ENCODE measurements around the gene KLK3. TPM values are rescaled to one million over a fixed set of nuclear protein-coding genes. Genes with fewer than 3 reads are reported as not detected.

Gene KLK3
- total RNA-seq, 1 experiment from 2014 or later, result not detected

DNA sequence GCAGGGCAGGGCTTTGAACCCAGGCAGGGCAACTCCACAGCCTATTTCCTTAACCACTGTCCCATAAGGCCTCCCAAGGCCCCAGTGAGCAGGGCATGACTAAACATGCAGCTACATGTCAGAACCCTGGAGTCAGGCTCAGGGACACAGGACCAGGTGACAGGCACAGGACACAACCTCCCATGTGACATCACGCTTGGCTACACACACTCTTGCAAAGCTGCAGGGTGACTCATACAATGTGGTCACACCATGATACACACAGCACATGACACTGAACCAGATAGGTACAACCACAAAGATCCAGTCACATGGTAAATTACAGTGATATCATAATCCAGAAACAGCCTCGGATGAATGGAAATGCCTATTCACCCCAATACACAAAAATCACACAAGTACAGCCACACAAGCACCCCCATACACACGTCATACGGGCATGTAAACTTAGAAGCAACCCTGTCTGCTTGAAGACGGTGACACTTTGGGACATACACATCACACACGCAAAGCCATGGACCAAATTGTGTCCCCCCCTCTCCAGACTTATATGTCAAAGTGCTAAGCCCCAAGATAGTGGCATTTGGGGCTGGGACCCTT lies 42.0 kb downstream of the KLK3 start:
- ChIA-PET CTCF (no interaction called here), POLR2A (ENCODE audit: unreplicated experiment) (interaction anchor here (0.6 kb wide), 1 partner anchor 376 kb away, joined by 3 read pairs; no protein-coding TSS in a partner anchor)
- Histone ChIP-seq H3F3A (ENCODE audit: low read length, unreplicated experiment) (no peaks in the 10 kb centered on the region), H3K27me3 (ENCODE audit: low read length) (no peaks in the 10 kb centered on the region), H3K9ac (ENCODE audit: low read length) (no peak overlapping the region), H2AFZ (ENCODE audit: low read length) (no peak overlapping the region), H3K9me3 (ENCODE audit: low read length) (no peaks in the 10 kb centered on the region), H3K79me2 (ENCODE audit: low read length) (no peaks in the 10 kb centered on the region), H3K4me2 (ENCODE audit: low read length) (no peak overlapping the region; the same call in 1 of the 2 replicates), H4K20me1 (ENCODE audit: low read length) (no peaks in the 10 kb centered on the region), H3K9me2 (replicated peaks; ENCODE audit: low read length) (no peaks in the 10 kb centered on the region), H3K36me3 (ENCODE audit: low read depth, low read length) (no peaks in the 10 kb centered on the region), H3K4me3 (ENCODE audit: low read length) (no peak overlapping the region), H3K27ac (ENCODE audit: low read length) (no peak overlapping the region), H3K4me1 (ENCODE audit: insufficient read depth, low read length) (peaks cover 13% of the 10 kb centered on the region)
- TF ChIP-seq EZH2phosphoT487 (IDR thresholded peaks at IDR 0.05; ENCODE audit: borderline replicate concordance, low read length), result no peak
- no peak for TF ChIP-seq EZH2 (IDR thresholded peaks at IDR 0.05; ENCODE audit: low read length, unreplicated experiment)
- TF ChIP-seq, protein P1, sequence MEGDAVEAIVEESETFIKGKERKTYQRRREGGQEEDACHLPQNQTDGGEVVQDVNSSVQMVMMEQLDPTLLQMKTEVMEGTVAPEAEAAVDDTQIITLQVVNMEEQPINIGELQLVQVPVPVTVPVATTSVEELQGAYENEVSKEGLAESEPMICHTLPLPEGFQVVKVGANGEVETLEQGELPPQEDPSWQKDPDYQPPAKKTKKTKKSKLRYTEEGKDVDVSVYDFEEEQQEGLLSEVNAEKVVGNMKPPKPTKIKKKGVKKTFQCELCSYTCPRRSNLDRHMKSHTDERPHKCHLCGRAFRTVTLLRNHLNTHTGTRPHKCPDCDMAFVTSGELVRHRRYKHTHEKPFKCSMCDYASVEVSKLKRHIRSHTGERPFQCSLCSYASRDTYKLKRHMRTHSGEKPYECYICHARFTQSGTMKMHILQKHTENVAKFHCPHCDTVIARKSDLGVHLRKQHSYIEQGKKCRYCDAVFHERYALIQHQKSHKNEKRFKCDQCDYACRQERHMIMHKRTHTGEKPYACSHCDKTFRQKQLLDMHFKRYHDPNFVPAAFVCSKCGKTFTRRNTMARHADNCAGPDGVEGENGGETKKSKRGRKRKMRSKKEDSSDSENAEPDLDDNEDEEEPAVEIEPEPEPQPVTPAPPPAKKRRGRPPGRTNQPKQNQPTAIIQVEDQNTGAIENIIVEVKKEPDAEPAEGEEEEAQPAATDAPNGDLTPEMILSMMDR (conservative IDR thresholded peaks at IDR 0.05; ENCODE audit: low read depth, low read length), result no peak
- intact Hi-C loops (cut with micrococcal nuclease), result no loop called here
- ATAC-seq (peak; percentile 87), DNase-seq (peak; percentile 75)
- BruUV-seq (replicated peaks), result no TSS peak

DNA sequence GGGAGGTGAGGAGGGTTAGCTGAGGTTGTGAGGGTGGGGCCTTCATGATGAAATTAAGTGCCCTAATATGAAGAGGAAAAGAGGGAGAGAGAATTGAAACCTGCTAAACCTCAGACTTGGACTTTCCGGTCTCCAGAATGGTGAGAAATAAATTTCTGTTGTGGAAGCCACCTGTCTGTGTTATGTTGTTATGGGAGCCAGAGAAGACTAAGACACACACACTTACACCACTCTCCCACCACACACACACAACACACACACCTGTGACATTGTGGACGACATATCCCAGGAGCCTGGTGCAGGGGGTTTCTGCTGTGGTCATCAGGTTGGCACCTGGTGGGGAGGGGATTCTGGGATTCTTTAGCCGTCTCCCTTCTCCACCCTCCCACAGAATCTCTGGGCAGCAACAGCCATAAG lies 42.5 kb downstream of the KLK3 start:
- H3K9ac ChIP-seq (ENCODE audit: low read length), result no peak overlapping the region
- BruUV-seq (replicated peaks), result no TSS peak
- POLR2A ChIA-PET (ENCODE audit: unreplicated experiment), result interaction anchor here (0.6 kb wide), 1 partner anchor 375 kb away, joined by 3 read pairs; no protein-coding TSS in a partner anchor

More for the DNA sequence above, 42.5 kb downstream of the KLK3 start:
- ATAC-seq, result no peak
- 0 out of 2 replicates have a peak, but pooled peaks cover under 1% of the 10 kb centered on the region for H3K27me3 ChIP-seq (ENCODE audit: low read length)
- H3K4me1 ChIP-seq (ENCODE audit: insufficient read depth, low read length), result peaks cover 13% of the 10 kb centered on the region
- DNase-seq, result no peak
- no peaks in the 10 kb centered on the region for H4K20me1 ChIP-seq (ENCODE audit: low read length)
- H3K36me3 ChIP-seq (ENCODE audit: low read depth, low read length), result no peaks in the 10 kb centered on the region
- no peaks in the 10 kb centered on the region for H3K79me2 ChIP-seq (ENCODE audit: low read length)
- no peaks in the 10 kb centered on the region for H3F3A ChIP-seq (ENCODE audit: low read length, unreplicated experiment)
- H2AFZ ChIP-seq (ENCODE audit: low read length), result no peak overlapping the region
- H3K9me2 ChIP-seq (replicated peaks; ENCODE audit: low read length), result no peaks in the 10 kb centered on the region
- no peaks in the 10 kb centered on the region for H3K9me3 ChIP-seq (ENCODE audit: low read length)
- no peak overlapping the region; the same call in 1 of the 2 replicates for H3K4me2 ChIP-seq (ENCODE audit: low read length)
- no peak overlapping the region for H3K4me3 ChIP-seq (ENCODE audit: low read length)
- TF ChIP-seq EZH2 (IDR thresholded peaks at IDR 0.05; ENCODE audit: low read length, unreplicated experiment), result no peak
- TF ChIP-seq, protein P1 (conservative IDR thresholded peaks at IDR 0.05; ENCODE audit: low read depth, low read length), result no peak
- no peak for TF ChIP-seq EZH2phosphoT487 (IDR thresholded peaks at IDR 0.05; ENCODE audit: borderline replicate concordance, low read length)
- no peak overlapping the region for H3K27ac ChIP-seq (ENCODE audit: low read length)
- intact Hi-C loops (cut with micrococcal nuclease), result no loop called here
- CTCF ChIA-PET, result no interaction called here
